ENCODE measurements around the gene FBXO42.

- TF ChIP-seq POLR2A (IDR thresholded peaks at IDR 0.05) (no peak), CTCF (IDR thresholded peaks at IDR 0.05) (no peak)
These were observed 149.7 kb downstream of the FBXO42 start for GRCh38 chr1:16202281-16203210.
